Measurements from ENCODE around the gene IGSF9.

- no peak for TF ChIP-seq CTCF (IDR thresholded peaks at IDR 0.05)
- TF ChIP-seq POLR2A (IDR thresholded peaks at IDR 0.05), result no peak
Measured at GRCh38 chr1:159908031-159908940, 37.1 kb downstream of the IGSF9 start.

All from thyroid gland (tissue), 4 donors.